ENCODE measurements around the gene IL22RA1.

The IL22RA1 gene

DNA sequence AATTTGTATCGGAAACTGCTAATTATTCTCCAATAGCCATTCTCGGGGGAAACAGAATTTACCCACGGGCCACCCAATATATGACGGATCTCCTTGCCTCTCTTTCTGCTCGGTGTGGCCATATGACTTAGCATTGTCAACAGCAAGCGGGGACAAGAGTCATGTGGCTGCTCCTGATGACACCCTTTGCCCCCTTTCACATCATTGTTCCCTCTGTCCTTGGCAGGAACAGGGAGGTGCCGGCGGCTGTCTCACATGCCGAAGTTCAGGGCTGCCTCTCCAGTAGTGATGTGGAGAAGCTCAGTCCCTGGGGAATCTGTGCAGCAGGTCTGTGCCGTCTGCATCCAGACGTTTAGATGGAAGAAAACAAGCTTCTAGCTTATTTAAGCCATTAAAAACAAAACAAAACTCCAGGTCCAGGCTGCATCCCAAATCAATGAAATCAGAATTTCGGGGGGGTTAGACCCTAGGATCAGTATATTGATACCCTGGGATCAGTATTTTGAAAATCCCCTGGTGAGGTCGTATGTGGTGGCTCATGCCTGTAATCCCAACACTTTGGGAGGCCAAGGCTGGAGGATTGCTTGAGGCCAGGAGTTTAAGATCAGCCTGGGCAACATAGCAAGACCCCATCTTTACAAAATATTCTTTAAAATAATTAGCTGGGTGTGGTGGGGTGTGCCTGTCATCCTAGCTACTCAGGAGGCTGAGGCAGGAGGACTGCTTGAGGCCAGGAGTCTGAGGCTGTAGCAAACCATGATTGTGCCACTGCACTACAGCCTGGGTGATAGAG lies 41.8 kb downstream of the IL22RA1 start:
- H3K9me3 ChIP-seq (ENCODE audit: low read length), result no peaks in the 10 kb centered on the region
- H3K27me3 ChIP-seq (ENCODE audit: control insufficient read depth in 1 of 2, insufficient read depth in 2 of 2, low read length in 2 of 2), result no peaks in the 10 kb centered on the region
- no peak overlapping the region for H3K27ac ChIP-seq (ENCODE audit: low read depth, low read length)
- H3K4me3 ChIP-seq (ENCODE audit: low read depth in 1 of 2, low read length in 2 of 2), result no peak overlapping the region
- no peaks in the 10 kb centered on the region for H3K36me3 ChIP-seq (ENCODE audit: insufficient read depth, low read length)
- H3K9ac ChIP-seq (ENCODE audit: low read length), result no peak overlapping the region
- peaks cover 22% of the 10 kb centered on the region for H3K4me1 ChIP-seq (ENCODE audit: insufficient read depth, low read length)

DNA sequence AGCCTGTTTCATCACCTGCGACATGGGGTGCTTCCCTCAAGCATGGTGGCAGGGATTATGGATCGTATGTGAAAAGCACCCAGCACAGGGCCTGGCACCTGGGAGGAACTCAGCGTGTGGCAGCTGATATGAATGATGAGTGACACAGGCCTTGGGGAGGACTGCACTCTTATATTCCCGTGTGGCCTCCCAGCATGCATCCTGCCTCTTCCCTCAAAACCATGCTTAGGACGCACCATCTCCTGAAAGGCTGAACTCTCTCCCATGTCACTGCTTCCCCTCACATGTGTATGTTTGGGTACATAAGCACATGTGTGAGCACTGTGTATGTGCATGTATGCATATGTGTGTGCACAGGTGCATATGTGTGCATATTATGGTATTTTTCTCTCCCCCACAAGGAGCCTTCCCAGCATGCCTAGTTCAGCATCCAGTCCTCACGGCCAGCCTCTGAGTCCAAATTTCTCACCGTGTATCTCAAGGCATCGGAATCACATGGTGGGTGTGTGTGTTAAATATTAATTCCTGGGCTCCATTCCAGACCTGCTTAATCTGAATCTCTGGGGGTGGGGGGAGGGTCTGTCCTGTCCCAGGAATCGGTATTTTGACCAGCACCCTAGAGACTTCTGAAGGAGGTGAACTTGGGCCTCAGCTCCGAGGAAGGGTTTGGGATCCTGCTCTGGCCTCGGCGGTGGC lies 43.8 kb downstream of the IL22RA1 start:
- no peak overlapping the region for H3K4me3 ChIP-seq (ENCODE audit: low read depth in 1 of 2, low read length in 2 of 2)
- H3K27me3 ChIP-seq (ENCODE audit: control insufficient read depth in 1 of 2, insufficient read depth in 2 of 2, low read length in 2 of 2), result no peaks in the 10 kb centered on the region
- peaks cover 22% of the 10 kb centered on the region for H3K4me1 ChIP-seq (ENCODE audit: insufficient read depth, low read length)
- no peaks in the 10 kb centered on the region for H3K36me3 ChIP-seq (ENCODE audit: insufficient read depth, low read length)
- no peak overlapping the region for H3K27ac ChIP-seq (ENCODE audit: low read depth, low read length)
- no peaks in the 10 kb centered on the region for H3K9me3 ChIP-seq (ENCODE audit: low read length)
- no peak overlapping the region for H3K9ac ChIP-seq (ENCODE audit: low read length)

DNA sequence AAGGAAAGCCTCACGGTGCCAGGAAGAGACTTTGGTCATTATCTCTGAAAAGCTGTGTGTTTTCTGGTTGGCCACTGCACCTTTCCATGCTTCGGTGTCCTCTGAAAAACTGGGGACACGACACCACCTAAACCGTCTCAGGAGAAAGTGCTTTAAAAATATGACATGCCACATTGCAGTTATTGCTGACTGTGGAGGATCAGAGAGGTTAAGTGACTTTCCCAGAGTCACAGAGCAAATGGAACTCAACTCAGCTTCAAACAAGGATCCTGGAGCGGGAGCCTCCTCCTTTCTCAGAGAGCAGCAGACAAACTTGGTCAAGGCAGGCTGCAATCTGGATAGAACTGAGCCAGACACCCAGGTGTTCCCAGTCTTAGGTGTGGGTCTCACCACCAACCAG lies 44.8 kb downstream of the IL22RA1 start:
- Histone ChIP-seq H3K27me3 (ENCODE audit: control insufficient read depth in 1 of 2, insufficient read depth in 2 of 2, low read length in 2 of 2) (no peaks in the 10 kb centered on the region), H3K27ac (ENCODE audit: low read depth, low read length) (no peak overlapping the region), H3K9ac (ENCODE audit: low read length) (no peak overlapping the region), H3K4me3 (ENCODE audit: low read depth in 1 of 2, low read length in 2 of 2) (no peak overlapping the region), H3K4me1 (ENCODE audit: insufficient read depth, low read length) (peaks cover 13% of the 10 kb centered on the region), H3K36me3 (ENCODE audit: insufficient read depth, low read length) (no peaks in the 10 kb centered on the region), H3K9me3 (ENCODE audit: low read length) (no peaks in the 10 kb centered on the region)

DNA sequence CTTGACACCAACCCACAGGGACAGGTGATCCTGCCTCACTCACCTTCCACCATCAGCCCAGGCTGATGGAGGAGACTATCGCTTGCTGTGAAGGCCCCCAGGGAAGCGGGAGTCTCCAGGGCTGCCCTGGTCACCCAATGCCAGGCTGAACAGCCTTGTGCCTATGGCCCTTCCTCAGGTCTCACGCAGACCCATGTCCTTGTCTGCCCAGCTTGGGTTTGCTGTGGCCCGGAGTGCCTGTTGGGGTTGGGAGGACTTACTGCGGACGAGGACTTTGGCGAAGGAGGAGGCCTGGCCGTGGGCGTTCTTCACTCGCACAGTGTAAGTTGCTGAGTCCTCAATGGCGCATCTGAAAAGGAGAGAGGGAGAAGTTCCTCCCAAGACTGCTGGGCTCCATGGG lies 45.3 kb downstream of the IL22RA1 start:
- Histone ChIP-seq H3K4me1 (ENCODE audit: insufficient read depth, low read length) (peaks cover 9% of the 10 kb centered on the region), H3K4me3 (ENCODE audit: low read depth in 1 of 2, low read length in 2 of 2) (no peak overlapping the region), H3K36me3 (ENCODE audit: insufficient read depth, low read length) (no peaks in the 10 kb centered on the region), H3K9me3 (ENCODE audit: low read length) (no peaks in the 10 kb centered on the region), H3K27ac (ENCODE audit: low read depth, low read length) (no peak overlapping the region), H3K27me3 (ENCODE audit: control insufficient read depth in 1 of 2, insufficient read depth in 2 of 2, low read length in 2 of 2) (no peaks in the 10 kb centered on the region), H3K9ac (ENCODE audit: low read length) (no peak overlapping the region)

DNA sequence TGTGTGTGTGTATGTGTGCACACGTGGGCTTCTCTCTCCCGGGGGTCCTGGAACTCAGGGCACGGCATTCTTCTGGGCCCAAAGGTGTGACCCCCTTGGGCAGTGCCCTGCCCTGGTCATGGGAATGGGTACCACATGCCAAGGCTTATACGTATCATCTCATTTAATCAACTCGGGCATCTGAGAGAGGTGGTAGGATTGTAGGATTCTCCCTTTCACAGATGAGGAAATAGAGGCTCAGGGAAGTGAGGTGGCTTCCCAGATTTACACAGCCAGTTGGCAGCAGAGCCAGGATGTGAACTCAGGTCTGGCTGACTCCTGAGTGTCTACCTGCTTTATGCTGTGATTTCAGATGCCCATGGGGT lies 46.2 kb downstream of the IL22RA1 start:
- Histone ChIP-seq H3K4me1 (ENCODE audit: insufficient read depth, low read length) (no peaks in the 10 kb centered on the region), H3K4me3 (ENCODE audit: low read depth in 1 of 2, low read length in 2 of 2) (no peak overlapping the region), H3K27ac (ENCODE audit: low read depth, low read length) (no peak overlapping the region), H3K36me3 (ENCODE audit: insufficient read depth, low read length) (no peaks in the 10 kb centered on the region), H3K27me3 (ENCODE audit: control insufficient read depth in 1 of 2, insufficient read depth in 2 of 2, low read length in 2 of 2) (no peaks in the 10 kb centered on the region), H3K9ac (ENCODE audit: low read length) (no peak overlapping the region), H3K9me3 (ENCODE audit: low read length) (no peaks in the 10 kb centered on the region)

DNA sequence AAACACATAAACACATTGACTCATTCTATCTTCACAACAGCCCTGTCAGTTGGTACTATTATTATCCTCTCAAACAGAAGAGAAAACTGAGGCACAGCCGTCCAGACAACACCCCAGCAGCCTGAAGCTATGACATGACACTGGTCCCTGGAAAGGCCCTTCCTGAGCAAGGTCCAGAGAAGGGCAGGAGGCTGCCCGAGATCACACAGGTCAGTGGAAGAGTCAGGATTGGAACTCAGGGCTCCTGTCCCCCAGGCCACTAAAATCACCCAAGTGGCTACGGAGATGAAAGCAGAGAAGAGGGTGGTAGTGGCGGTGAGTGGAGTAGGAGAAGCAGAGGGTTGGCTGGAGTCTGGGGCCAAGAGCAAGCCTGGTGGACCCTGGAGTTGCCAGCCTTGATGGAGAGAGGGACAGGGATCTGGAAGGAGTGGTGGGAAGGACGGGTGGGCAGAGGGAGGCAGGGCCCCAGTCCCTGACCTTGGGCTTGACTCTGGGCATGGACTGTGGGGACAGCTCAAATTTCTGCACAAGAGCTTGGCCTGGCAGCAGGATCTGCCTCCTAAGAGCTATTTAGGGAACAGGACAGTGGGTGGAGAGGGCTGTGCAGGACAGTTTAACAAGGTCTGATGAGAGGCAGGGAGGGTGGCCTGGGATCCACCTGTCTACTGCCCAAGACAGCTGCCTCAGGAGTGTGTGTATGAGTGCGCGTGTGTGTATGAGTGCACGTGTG lies 46.8 kb downstream of the IL22RA1 start:
- Histone ChIP-seq H3K9ac (ENCODE audit: low read length) (no peak overlapping the region), H3K27ac (ENCODE audit: low read depth, low read length) (no peak overlapping the region), H3K4me3 (ENCODE audit: low read depth in 1 of 2, low read length in 2 of 2) (no peak overlapping the region), H3K36me3 (ENCODE audit: insufficient read depth, low read length) (no peaks in the 10 kb centered on the region), H3K9me3 (ENCODE audit: low read length) (no peaks in the 10 kb centered on the region), H3K4me1 (ENCODE audit: insufficient read depth, low read length) (no peaks in the 10 kb centered on the region), H3K27me3 (ENCODE audit: control insufficient read depth in 1 of 2, insufficient read depth in 2 of 2, low read length in 2 of 2) (no peaks in the 10 kb centered on the region)

DNA sequence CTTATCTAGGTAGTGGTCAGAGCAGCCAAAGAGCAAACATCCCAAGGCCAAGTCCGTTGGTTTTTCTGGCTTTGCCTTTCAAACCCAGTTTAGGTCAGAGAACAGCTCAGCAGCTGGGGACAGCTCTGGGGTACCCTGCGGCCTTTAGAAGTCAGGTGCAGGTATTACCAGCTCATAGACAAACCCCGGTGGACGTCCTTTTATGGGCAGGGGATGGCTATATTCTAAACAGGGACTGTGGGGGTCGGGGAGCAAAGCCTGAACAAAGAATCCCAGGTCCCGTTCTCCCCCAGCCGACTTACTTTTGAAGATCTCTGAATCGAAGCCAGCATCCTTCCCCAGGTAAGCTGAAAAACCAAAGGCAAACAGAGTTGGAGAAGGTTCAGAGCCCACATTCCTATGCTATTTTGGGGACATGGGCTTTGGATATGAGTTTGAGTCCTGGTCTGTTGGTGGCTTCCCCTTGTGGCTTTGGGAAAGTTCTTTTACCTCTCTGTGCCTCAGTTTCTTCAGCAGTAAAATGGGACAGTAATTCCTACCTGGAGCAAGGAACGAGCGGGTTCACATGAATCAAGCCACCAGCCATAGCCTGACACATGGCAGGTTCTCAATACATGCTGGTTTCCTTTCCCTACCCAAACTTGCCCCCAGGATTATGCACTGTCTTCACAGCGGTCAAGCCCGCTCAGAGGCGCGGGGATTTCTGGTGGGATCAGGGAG lies 47.6 kb downstream of the IL22RA1 start:
- H3K4me1 ChIP-seq (ENCODE audit: insufficient read depth, low read length), result no peaks in the 10 kb centered on the region
- H3K4me3 ChIP-seq (ENCODE audit: low read depth in 1 of 2, low read length in 2 of 2), result no peak overlapping the region
- no peak overlapping the region for H3K27ac ChIP-seq (ENCODE audit: low read depth, low read length)
- no peaks in the 10 kb centered on the region for H3K27me3 ChIP-seq (ENCODE audit: control insufficient read depth in 1 of 2, insufficient read depth in 2 of 2, low read length in 2 of 2)
- no peaks in the 10 kb centered on the region for H3K9me3 ChIP-seq (ENCODE audit: low read length)
- no peak overlapping the region for H3K9ac ChIP-seq (ENCODE audit: low read length)
- H3K36me3 ChIP-seq (ENCODE audit: insufficient read depth, low read length), result no peaks in the 10 kb centered on the region

DNA sequence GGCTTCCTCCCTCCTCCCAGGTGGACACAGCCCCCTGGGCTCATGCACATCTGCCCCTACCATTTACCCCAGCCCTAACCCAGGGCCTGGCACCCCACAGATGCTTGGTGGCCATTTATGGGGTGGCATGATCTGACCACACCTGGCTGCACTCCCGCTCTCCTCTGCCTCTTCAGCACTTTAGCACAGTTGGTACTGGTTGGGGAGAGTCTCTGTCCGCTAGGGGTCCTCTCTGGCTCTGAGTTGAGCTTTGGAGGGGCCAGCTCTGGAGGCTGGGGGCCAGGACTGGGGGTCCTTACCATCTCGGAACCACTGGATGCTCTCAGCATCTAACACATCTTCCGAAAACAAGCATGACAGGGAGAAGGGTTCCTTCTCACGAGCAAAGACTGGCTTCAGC lies 48.4 kb downstream of the IL22RA1 start:
- Histone ChIP-seq H3K9ac (ENCODE audit: low read length) (no peak overlapping the region), H3K27ac (ENCODE audit: low read depth, low read length) (no peak overlapping the region), H3K36me3 (ENCODE audit: insufficient read depth, low read length) (no peaks in the 10 kb centered on the region), H3K4me3 (ENCODE audit: low read depth in 1 of 2, low read length in 2 of 2) (no peak overlapping the region), H3K27me3 (ENCODE audit: control insufficient read depth in 1 of 2, insufficient read depth in 2 of 2, low read length in 2 of 2) (no peaks in the 10 kb centered on the region), H3K4me1 (ENCODE audit: insufficient read depth, low read length) (no peaks in the 10 kb centered on the region), H3K9me3 (ENCODE audit: low read length) (no peaks in the 10 kb centered on the region)

DNA sequence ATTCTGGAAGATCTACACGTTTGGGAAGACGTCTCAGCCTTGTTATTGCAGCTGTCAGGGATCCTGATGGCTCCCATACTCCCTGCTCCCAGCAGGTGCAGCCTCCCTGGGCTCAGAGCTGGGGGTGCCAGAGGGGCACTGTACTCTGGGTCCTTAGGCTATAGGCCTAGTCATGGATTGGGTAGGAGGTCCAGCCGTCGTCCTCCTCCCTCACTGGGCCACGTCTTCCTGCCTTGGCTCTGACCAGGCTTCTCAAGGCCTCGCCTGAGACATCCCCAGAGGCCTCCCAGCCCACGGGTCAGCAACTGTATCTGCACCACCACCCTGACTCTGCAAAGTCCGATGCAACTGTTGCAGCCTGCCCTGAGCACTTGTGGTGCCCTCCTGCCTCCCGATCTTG lies 49.2 kb downstream of the IL22RA1 start:
- Histone ChIP-seq H3K27me3 (ENCODE audit: control insufficient read depth in 1 of 2, insufficient read depth in 2 of 2, low read length in 2 of 2) (no peaks in the 10 kb centered on the region), H3K27ac (ENCODE audit: low read depth, low read length) (no peak overlapping the region), H3K4me3 (ENCODE audit: low read depth in 1 of 2, low read length in 2 of 2) (no peak overlapping the region), H3K9ac (ENCODE audit: low read length) (no peak overlapping the region), H3K4me1 (ENCODE audit: insufficient read depth, low read length) (no peaks in the 10 kb centered on the region), H3K36me3 (ENCODE audit: insufficient read depth, low read length) (no peaks in the 10 kb centered on the region), H3K9me3 (ENCODE audit: low read length) (no peaks in the 10 kb centered on the region)

DNA sequence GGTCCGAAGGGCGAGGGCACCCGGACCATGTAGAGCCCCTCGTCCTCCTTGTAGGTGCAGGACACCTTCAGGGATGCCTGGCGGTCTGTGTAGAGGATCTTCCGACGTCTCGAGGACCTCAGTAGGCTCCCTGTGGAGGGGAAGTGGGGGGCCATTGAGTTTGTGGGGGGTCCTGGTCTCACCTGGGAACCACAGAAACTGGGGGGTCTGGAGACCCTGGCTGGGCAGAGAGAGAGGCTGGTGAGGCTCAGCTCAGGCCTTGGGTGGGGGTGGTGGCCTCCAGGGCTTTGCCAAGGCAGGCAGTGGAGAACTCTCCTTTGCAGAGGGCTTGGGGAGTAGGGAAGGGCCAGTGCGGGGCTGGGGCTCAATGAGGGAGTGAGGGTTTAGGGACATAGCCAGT lies 50.0 kb downstream of the IL22RA1 start:
- Histone ChIP-seq H3K36me3 (ENCODE audit: insufficient read depth, low read length) (no peaks in the 10 kb centered on the region), H3K4me3 (ENCODE audit: low read depth in 1 of 2, low read length in 2 of 2) (no peak overlapping the region), H3K9ac (ENCODE audit: low read length) (no peak overlapping the region), H3K27ac (ENCODE audit: low read depth, low read length) (no peak overlapping the region), H3K9me3 (ENCODE audit: low read length) (no peaks in the 10 kb centered on the region), H3K27me3 (ENCODE audit: control insufficient read depth in 1 of 2, insufficient read depth in 2 of 2, low read length in 2 of 2) (no peaks in the 10 kb centered on the region), H3K4me1 (ENCODE audit: insufficient read depth, low read length) (no peaks in the 10 kb centered on the region)

DNA sequence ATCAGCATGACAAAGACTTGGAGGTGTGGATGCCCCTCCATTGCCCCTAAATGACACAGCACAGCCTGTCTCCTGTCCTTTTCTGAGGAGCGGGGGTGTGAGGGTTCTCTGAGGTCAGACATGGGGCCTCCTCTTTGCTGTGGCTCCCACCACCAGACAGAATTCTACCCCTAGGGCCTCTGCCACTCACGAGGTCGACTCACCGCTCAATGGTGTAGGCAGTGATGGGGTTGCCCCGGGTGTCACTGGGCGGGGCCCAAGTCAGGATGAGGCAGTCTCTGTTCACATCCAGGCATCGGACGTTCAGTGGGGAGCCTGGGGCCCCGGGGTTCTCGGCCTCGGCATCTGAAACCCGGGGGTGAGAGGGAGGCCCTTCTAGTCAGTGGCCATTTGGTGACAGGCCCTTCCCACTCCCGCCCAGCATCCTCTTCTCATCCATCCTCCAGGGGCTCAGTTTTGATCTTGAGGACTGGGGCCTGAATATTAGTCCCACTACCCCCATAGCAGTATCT lies 50.9 kb downstream of the IL22RA1 start:
- Histone ChIP-seq H3K36me3 (ENCODE audit: insufficient read depth, low read length) (no peaks in the 10 kb centered on the region), H3K27me3 (ENCODE audit: control insufficient read depth in 1 of 2, insufficient read depth in 2 of 2, low read length in 2 of 2) (no peaks in the 10 kb centered on the region), H3K9ac (ENCODE audit: low read length) (no peak overlapping the region), H3K4me3 (ENCODE audit: low read depth in 1 of 2, low read length in 2 of 2) (no peak overlapping the region), H3K4me1 (ENCODE audit: insufficient read depth, low read length) (no peaks in the 10 kb centered on the region), H3K27ac (ENCODE audit: low read depth, low read length) (no peak overlapping the region), H3K9me3 (ENCODE audit: low read length) (no peaks in the 10 kb centered on the region)

Measured in muscle layer of colon (tissue), 2 donors.